Measurements from ENCODE around the gene CTRB2. TPM values are rescaled to one million over a fixed set of nuclear protein-coding genes. Genes with fewer than 3 reads are reported as not detected.

Gene CTRB2
- total RNA-seq, 1 donor from 2014 or later = not detected

DNA sequence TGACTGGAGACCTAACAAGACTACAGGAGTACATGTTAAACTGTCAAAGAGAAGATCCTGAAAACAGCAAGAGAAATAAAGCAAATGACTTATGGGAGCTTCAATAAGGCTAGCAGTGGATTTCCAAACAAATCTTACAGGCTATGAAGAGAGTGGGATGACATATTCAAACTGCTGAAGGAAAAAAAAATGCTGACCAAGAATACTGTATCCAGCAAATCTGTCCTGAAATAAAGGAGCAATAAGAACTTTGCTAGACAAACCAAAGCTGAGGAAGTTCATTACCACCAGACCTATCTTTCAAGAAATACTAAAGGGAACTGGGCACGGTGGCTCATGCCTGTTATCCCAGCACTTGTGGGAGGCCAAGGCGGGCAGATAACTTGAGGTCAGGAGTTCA lies 30.0 kb downstream of the CTRB2 start:
- Mint-ChIP-seq H3K36me3 (ENCODE audit: low read depth) (peaks cover 17% of the 10 kb centered on the region), H3K4me1 (ENCODE audit: low read depth) (no peaks in the 10 kb centered on the region), H3K9me3 (ENCODE audit: low read depth) (peaks cover 60% of the 10 kb centered on the region), H3K27me3 (ENCODE audit: low read depth) (no peaks in the 10 kb centered on the region), H3K4me3 (ENCODE audit: unreplicated experiment) (no peak overlapping the region), H3K27ac (ENCODE audit: unreplicated experiment) (no peak overlapping the region)
- no peak for DNase-seq (ENCODE audit: low spot score)
- TF ChIP-seq, protein P1, sequence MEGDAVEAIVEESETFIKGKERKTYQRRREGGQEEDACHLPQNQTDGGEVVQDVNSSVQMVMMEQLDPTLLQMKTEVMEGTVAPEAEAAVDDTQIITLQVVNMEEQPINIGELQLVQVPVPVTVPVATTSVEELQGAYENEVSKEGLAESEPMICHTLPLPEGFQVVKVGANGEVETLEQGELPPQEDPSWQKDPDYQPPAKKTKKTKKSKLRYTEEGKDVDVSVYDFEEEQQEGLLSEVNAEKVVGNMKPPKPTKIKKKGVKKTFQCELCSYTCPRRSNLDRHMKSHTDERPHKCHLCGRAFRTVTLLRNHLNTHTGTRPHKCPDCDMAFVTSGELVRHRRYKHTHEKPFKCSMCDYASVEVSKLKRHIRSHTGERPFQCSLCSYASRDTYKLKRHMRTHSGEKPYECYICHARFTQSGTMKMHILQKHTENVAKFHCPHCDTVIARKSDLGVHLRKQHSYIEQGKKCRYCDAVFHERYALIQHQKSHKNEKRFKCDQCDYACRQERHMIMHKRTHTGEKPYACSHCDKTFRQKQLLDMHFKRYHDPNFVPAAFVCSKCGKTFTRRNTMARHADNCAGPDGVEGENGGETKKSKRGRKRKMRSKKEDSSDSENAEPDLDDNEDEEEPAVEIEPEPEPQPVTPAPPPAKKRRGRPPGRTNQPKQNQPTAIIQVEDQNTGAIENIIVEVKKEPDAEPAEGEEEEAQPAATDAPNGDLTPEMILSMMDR (IDR thresholded peaks at IDR 0.05) = no peak

DNA sequence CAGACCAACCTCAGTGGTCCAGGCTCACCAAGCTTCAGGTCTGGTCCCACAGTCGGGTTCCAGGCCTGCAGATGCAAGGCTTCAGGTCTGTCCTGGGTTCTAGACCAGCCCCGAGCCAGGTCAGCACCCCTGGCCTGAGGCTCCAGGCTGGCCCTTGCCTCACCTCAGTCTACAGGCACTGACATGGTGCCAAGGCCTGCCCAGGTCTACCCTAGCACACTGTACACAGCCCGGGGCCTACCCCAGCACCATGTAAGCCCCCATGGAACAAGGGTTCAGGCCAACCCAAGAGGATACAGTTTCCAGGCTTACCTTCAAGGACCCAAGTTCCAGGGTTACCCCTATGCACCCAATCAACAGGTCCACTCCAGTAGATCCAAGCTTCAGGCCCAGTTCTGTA lies 31.9 kb downstream of the CTRB2 start:
- Mint-ChIP-seq H3K4me1 (ENCODE audit: low read depth) (no peaks in the 10 kb centered on the region), H3K27me3 (ENCODE audit: low read depth) (no peaks in the 10 kb centered on the region), H3K36me3 (ENCODE audit: low read depth) (peaks cover 31% of the 10 kb centered on the region), H3K9me3 (ENCODE audit: low read depth) (peaks cover 70% of the 10 kb centered on the region), H3K4me3 (ENCODE audit: unreplicated experiment) (no peak overlapping the region), H3K27ac (ENCODE audit: unreplicated experiment) (no peak overlapping the region)
- TF ChIP-seq, protein P1 (IDR thresholded peaks at IDR 0.05) = no peak
- DNase-seq (ENCODE audit: low spot score) = no peak

DNA sequence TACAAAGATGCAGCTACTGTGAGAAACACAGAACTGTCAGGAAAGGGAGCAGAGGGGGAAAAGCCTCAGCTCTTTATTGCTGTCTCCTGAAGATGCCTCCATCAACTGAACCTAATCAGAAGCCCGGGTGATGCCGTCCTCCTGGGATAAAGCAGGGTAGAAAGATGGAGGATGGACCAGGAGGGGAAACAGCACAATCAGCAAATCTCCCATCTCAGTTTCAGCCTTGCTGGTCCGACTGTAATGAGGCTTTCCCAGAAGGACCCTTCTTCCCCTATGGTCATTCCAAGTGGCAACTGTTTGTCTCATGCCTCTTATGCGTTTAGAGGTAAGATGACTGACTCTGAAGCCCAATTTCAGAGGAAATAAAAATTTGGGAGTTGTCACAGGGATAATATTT lies 34.4 kb downstream of the CTRB2 start:
- H3K9me3 Mint-ChIP-seq (ENCODE audit: low read depth) = peaks cover 78% of the 10 kb centered on the region
- no peak for DNase-seq (ENCODE audit: low spot score)
- H3K36me3 Mint-ChIP-seq (ENCODE audit: low read depth) = peaks cover 54% of the 10 kb centered on the region
- H3K27me3 Mint-ChIP-seq (ENCODE audit: low read depth) = no peaks in the 10 kb centered on the region
- H3K4me1 Mint-ChIP-seq (ENCODE audit: low read depth) = no peaks in the 10 kb centered on the region
- H3K27ac Mint-ChIP-seq (ENCODE audit: unreplicated experiment) = no peak overlapping the region
- H3K4me3 Mint-ChIP-seq (ENCODE audit: unreplicated experiment) = no peak overlapping the region
- TF ChIP-seq, protein P1 (IDR thresholded peaks at IDR 0.05) = no peak

DNA sequence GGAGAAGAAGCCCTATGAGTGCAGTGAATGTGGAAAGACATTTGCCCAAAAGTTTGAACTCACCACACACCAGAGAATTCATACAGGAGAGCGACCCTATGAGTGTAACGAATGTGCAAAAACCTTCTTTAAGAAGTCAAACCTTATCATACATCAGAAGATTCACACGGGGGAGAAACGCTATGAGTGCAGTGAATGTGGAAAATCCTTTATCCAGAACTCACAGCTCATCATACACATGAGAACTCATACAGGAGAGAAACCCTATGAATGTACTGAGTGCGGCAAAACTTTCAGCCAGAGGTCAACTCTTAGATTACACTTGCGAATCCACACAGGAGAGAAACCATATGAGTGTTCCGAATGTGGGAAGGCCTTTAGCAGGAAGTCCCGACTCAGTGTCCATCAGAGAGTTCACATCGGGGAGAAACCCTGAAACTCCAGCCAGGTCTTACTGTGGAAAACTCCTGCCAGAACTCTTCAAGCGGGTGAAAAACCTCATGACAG lies 37.0 kb downstream of the CTRB2 start:
- H3K9me3 Mint-ChIP-seq (ENCODE audit: low read depth) = peaks cover 72% of the 10 kb centered on the region
- H3K27me3 Mint-ChIP-seq (ENCODE audit: low read depth) = no peaks in the 10 kb centered on the region
- H3K4me1 Mint-ChIP-seq (ENCODE audit: low read depth) = no peaks in the 10 kb centered on the region
- no peak overlapping the region for H3K27ac Mint-ChIP-seq (ENCODE audit: unreplicated experiment)
- H3K4me3 Mint-ChIP-seq (ENCODE audit: unreplicated experiment) = no peak overlapping the region
- TF ChIP-seq, protein P1 (IDR thresholded peaks at IDR 0.05) = no peak
- H3K36me3 Mint-ChIP-seq (ENCODE audit: low read depth) = peaks cover 71% of the 10 kb centered on the region
- DNase-seq (ENCODE audit: low spot score) = no peak

DNA sequence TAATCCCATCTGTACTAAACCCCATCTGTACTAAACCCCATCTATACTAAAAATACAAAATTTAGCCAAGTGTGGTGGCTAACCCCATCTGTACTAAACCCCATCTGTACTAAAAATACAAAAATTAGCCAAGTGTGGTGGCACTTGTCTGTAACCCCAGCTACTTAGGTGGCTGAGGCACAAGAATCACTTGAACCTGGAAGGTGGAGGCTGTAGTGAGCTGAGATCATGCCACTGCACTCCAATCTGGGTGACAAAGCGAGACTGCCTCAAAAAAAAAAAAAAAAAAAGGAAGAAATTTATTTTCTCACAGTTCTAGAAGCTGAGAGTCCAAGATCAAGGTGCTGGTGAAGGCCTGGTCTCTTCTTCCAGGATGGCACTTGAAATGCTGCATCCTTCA lies 46.6 kb downstream of the CTRB2 start:
- Mint-ChIP-seq H3K4me3 (ENCODE audit: unreplicated experiment) (no peak overlapping the region), H3K9me3 (ENCODE audit: low read depth) (peaks cover 17% of the 10 kb centered on the region), H3K27ac (ENCODE audit: unreplicated experiment) (no peak overlapping the region), H3K4me1 (ENCODE audit: low read depth) (no peaks in the 10 kb centered on the region), H3K27me3 (ENCODE audit: low read depth) (no peaks in the 10 kb centered on the region), H3K36me3 (ENCODE audit: low read depth) (peaks cover 28% of the 10 kb centered on the region)
- no peak for DNase-seq (ENCODE audit: low spot score)
- TF ChIP-seq, protein P1 (IDR thresholded peaks at IDR 0.05) = no peak

Other genes with a start within 250 kb of the CTRB2 start
- gene WDR59, start 222.0 kb downstream of the CTRB2 start, total RNA-seq = 36.8 to 40.9 TPM (median 37.3 TPM) in 3 replicates
- 18.5 to 23.0 TPM (median 22.7 TPM) in 3 replicates for gene ZNRF1, start 208.1 kb downstream of the CTRB2 start, total RNA-seq
- gene LDHD, start 90.4 kb downstream of the CTRB2 start, total RNA-seq = 2.3 to 2.7 TPM (median 2.6 TPM) in 3 replicates
- gene ZFP1, start 58.6 kb downstream of the CTRB2 start, total RNA-seq = 11.4 to 15.3 TPM (median 14.1 TPM) in 3 replicates
- gene CTRB1, start 11.8 kb upstream of the CTRB2 start, total RNA-seq = not detected in 3 replicates
- gene BCAR1, start 44.5 kb upstream of the CTRB2 start, total RNA-seq = 125 to 140 TPM (median 125 TPM) in 3 replicates
- 45.3 to 48.9 TPM (median 46.1 TPM) in 3 replicates for gene CFDP1, start 226.3 kb upstream of the CTRB2 start, total RNA-seq